ENCODE results near the gene FAM184A. TPM values are rescaled to one million over a fixed set of nuclear protein-coding genes. Genes with fewer than 3 reads are reported as not detected.
"Not testable (repeated sequence)": the region's sequence is repeated elsewhere in the genome, so short reads cannot be mapped to it uniquely, and the experiment has no call there.

FAM184A gene
- total RNA-seq, 1 donor from 2014 or later = 3.7 TPM

DNA sequence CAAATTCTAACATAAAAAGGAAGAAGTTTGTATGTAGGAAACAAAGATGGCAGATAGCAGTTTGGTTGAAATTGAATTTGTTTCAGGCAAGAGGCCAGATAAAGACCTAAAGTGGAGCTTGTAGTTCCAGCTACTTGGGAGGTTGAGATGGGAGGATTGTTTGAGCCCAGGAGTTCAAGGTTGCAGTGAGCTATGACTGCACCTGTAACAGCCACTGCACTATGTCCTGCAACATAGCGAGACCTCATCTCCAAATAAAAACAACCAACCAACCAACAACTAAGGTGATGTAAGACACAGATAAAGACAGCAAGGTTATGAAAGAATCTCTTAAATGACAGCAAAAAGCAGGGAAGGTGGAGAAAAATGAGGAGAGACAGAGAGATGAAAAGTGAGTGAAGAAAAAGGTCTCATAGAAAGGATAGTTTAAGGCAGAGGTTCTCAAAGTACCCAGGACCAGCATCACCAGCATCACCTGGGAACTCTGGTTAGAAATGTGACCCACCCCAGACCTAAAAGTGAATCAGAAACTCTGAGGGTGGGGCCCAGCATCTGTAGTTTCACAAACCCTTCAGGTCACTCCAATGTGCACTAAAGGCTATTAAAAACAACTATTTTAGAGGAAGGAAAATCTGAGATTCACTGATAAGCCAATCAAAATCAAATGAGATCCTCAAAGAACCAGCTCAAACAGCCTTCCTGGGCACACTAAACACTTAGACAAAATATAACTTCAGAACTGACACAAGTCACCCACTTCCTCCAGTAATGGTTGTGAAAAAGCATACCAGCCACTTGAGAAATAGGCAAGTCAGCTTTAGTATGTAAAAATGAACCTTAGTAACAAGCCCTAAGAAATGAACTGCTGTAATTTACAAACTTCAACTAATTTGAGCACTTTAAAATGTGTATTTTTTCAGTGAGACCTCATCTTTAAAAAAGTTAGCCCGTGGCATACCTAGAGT, 57.6 kb downstream of the FAM184A start:
- no peak for DNase-seq

DNA sequence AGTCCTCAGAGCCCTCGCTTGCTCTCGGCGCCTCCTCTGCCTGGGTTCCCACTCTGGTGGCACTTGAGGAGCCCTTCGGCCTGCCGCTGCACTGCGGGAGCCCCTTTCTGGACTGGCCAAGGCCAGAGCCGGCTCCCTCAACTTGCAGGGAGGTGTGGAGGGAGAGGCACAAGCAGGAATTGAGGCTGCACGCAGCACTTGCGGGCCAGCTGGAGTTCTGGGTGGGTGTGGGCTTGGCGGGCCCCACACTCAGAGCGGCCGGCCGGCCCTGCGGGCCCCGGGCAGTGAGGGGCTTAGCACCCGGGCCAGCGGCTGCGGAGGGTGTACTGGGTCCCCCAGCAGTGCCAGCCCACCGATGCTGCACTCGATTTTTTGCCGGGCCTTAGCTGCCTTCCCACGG, 63.3 kb downstream of the FAM184A start:
- not testable (repeated sequence) for DNase-seq

DNA sequence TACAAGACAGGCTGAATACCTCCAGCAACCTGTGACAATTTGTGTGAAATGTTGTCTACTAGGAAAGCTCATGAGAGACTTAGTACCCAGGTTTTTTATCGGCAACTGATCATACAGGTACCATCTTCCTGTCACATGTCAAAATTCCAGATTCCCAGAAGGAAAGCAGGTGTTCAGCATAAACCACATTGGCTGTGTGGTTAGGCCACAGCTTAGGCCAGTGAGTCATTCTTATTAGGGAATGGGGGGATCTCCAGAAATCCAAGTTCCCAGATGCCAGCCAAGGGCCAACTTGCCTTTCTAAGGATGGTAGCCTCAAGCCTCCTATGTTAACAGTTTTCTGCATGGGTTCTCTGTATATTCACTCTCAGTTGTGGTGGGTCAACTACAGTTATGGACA, 65.9 kb downstream of the FAM184A start:
- DNase-seq = no peak

DNA sequence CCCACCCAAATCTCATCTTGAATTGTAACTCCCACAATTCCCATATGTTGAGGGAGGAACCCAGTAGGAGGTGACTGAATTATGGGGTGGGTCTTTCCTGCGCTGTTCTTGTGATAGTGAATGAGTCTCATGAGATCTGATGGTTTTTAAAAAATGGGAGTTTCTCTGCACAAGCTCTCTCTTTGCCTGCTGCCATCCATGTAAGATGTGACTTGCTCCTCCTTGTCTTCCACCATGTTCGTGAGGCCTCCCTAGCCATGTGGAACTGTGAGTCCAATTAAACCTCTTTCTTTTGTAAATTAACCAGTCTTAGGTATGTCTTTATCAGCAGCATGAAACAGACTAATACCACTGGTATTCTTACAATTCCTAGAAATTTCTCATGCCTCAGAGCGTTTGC, 69.2 kb downstream of the FAM184A start:
- not testable (repeated sequence) for DNase-seq

DNA sequence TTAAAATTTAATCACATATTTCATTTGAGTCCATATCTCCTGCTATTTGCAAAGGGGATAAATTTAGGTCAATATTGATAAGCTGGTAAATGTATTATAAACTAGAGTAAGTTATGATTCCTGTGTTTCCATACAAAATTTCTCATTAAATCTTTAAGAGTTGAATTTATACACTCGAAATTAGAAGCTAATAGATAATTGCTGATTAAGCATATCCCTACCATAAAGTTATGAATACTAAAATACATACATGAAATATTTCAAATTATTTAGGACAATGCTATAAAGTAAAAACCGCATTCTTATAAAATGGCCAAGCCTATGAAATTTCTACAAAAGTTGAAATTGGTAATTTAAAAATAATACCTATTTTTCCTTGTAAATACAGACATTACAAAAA, 71.5 kb downstream of the FAM184A start:
- no peak for DNase-seq

DNA sequence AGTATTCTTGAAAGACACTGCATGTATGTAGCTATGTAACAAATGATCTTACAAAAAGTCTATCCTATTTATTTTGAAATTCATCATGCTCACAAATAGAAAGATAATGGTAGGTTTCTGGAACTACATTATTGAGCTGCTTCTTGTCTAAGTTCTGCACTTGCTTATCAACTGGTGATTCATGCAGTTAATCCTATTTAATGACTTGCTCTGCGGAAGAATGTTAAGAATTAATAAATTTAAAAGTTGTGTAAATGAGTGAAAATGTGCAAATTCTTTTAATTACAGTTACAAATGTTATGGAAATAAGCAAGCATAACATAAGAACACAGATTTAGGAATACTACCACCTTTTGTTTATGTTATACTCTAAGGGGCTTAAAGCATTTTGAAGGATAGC, 76.4 kb downstream of the FAM184A start:
- no peak for DNase-seq

DNA sequence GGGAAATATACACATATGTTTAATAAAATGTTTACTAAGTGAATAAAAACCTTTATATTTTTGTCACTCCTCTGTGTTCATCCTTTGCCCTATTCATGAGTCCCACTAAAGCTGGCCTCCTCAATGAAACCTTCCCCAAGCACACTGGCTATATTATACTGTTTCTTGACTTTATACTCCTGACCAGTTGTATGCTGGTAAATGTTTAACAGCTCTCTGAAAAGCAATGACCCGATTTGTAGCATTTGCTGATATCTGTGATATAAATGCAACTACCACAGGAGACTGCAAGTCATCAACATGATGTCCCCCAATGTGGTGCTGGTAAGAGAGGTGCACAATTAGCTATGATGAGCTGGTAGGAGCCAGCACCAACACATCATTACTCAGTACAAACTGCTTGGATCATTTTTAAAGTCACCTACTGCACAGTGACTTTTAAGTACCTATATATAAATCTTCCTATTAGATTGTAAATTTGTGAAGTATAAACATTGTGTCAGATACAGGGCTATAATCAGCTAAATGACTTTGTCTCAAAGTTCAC, 78.9 kb downstream of the FAM184A start:
- DNase-seq = no peak

DNA sequence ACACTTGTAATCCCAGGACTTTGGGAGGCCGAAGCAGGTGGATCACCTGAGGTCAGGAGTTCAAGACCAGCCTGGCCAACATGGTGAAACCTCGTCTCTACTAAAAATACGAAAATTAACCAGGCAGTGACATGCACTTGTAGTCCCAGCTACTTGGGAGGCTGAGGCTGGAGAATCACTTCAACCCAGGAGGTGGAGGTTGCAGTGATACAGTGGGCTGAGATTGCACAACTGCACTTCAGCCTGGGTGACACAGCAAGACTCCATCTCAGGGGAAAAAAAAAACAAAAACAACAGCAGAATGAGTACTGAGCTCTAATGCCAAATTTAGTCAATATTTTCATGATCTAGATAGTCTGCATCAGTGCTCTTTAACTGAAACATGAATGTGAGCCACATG, 81.0 kb downstream of the FAM184A start:
- not testable (repeated sequence) for DNase-seq

DNA sequence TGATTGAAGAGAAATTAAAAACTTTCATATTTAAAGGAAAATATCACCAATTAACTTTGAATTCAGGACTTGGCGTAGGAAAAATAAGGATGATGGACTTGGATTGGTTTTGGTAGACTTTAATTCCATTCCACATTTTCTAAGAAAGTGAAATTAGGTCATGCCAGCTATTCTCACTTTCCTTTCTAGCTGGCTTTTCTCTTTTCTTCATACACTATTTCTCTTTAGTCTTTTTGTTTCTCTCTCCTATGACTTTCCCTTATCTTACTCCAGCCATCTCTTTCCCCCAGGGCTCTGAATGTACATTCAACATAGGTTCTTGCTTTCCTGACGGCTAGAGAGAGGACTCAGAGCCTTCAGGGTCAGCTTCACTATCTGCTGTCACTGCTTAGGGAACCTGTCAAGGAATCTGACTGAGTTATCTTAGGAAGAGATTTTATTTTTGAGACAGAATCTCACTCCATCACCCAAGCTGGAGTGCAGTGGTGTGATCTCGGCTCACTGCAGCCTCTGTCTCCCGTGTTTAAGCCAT, 82.1 kb downstream of the FAM184A start:
- DNase-seq = no peak

DNA sequence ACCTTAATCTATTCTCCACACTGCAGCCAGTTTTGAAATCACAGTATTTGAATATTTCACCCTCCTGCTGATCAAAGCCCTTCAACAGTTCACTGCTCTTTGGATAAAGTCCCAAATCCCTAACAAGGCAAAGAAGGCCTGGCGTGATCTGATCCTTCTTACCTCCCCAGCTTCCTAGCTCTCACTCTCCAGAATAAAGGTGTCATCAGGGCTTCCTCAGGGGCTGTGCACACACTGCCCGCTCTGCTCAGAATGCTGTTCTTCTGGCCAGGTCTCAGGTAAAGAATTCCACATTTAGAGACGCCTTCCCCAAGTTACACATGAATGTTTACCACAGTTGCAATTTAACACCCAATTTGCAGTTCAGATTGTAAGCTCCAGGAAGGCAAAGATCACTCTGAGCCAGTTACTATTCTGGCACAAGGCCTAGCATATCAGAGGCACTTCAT, 84.6 kb downstream of the FAM184A start:
- DNase-seq = no peak

DNA sequence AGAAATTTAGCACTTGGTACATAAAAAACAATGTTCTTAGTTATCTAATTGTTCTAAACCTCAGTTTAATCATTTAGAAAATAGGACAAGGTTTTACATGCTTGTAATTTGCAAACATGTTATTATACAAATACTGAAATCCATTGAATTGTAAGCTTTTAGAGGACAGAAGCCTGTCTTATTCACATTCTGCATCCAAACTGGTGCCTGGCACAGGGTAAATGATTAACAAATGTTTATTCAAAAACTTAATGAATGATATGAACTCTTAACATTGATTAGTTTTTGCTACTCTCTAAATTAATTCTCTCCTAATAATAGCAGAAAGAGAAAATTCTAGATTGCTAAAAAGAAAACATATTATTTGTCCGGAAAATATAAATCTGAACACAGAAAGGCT, 85.1 kb downstream of the FAM184A start:
- DNase-seq = no peak

DNA sequence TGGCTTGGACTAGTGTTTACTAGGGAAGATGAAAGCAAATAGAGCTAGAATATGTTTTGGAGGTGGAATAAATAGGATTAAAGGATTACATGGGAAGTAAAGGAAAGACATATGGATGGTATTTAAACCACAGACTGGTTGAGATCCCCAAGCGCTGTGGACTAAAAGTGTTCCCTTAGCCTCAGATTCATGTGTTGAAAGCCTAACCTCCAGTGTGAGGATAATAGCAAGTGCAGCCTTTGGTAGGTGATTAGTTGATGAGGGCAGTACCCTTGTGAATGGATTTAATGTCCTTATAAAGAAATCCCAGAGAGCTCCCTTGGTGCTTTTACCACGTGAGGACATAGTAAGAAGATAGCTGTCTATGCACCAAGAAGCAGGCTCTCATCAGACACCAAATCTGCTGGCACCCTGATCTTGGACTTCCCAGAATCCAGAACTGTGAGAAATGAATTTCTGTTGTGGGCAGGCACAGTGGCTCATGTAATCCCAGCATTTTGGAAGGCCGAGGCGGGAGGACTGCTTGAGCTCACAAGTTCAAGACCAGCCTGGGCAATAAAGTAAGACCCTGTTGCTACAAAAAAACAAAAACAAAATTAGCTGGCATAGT, 86.2 kb downstream of the FAM184A start:
- DNase-seq = no peak

DNA sequence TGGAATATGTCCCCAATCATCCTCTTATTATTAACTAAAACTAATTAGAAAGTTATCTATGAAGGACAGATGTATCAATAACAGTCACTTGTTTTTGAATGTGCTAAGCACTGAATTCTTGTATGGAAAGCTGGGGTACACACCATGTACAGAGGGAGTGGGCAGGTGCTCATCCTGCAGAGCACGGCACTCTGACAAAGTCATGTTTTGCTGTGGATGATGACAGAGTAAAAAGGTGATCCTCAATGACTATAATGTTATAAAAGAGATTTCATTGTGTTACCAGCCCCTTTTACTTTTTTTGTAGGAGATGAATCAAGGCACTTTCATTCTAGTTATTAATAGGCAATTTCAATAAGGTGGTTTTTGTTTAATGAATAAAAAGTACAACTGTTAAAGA, 92.2 kb downstream of the FAM184A start:
- DNase-seq = no peak

DNA sequence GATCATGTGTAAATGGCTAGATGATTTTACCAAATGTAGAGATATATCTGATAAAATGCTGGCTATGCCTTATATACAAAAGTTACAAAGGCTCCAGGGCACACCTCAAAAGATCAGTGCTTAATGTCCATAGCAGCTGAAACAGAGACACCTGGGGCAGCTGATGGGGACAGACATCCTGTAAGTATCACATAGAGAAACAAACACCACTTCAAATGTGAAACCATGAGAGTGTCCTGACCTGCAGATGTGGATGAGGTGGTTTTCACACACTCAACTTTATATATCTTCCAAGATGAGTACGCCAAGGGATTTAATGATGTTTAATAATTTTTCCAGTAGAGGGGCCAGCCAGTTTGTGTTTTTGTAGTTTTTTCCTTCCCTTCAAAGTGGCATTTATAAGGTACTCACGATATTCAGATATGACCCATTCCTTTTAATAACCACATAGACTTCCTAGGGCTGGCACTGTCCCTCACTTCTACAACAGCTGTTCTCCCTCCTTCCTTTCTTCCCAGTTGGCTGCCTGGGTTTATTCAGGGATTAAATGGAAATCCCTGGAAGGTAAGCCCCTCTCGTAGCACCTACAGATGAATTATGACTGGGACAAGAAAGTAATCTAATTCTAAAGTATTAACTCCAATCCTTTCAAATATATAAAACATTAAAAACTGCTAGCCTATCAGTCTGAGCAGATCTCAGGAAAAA, 93.2 kb downstream of the FAM184A start:
- DNase-seq = no peak

DNA sequence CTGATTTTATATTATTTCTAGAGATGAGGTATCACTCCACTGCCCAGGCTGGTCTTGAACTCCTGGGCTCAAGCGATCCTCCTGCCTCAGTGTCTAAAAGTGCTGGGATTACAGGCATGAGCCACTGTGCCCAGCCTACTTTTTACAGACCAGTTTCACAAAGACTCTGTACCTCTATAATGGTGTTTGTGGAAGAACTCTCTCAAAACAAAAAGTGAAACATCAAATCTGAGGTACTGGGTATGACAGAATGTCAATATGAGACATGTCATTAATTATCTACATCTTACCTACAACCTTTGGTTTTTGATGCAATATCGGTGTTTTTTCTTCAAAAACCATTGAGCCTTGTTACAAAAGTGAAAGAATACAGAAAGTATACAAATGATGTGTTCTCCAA, 94.1 kb downstream of the FAM184A start:
- DNase-seq = no peak

DNA sequence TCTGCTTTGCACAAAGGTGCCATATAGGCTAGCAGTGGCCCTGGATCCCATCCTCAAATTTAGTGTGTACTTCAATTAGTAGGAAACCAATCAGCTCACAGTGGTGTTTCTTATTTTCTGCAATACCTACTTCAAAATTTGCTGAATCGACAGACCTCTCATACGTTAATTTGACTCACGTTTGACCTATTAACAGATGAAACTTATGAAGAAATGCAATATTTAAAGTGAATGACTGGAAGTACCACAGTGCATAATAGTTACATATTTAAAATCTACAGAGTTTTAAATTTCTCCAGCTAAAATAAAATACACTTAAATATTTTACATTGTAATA, 95.9 kb downstream of the FAM184A start:
- no peak for DNase-seq

DNA sequence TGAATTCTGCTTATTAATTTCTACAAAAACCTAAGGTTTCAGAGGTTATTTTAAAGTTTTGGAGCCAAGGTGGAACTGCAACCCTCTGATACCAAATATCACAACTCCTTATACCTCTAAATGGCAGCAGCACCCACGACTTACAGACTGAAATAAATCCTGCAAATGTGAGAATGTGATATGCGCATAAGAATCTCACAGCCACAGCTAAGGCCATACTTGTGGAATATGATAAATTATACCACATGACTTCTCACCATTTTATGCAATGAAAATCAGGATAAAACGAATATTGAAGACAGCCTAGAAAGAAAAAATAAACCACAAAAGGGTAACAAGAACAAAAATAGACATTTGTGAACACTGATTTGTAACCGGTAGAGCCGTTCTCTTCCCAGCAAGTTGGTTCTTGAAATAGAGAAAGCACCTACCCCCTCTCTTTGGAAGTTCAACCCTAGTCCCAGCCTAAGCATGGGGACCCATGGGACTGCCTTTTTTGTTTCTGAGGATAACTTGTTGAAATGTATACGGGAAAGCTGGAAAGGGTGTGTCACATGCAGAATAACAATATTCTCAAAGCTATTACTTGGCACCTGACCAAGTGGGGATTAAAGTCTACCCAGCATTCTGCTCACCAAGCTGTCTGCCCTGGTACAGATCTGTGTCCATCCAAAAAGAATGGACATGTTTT, 96.4 kb downstream of the FAM184A start:
- DNase-seq = no peak

DNA sequence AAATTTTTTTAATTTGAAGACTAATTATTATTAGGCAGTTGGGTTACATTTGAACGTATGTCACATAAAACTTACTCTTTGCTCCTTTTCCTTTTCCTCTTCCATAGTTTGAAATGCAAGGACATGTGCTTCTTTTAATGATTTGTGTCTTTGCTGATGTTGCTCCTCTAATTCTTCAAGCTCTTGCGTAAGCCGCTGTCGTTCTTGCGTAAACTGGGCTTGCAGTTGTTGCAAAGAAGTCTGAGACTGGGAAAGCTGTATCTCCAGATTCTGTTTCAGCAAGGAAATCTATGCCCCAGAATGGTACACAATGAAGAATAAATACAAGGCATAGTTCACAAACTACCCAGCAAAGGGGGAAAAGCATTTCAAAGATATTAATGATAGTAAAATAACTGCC, 98.4 kb downstream of the FAM184A start:
- DNase-seq = no peak

DNA sequence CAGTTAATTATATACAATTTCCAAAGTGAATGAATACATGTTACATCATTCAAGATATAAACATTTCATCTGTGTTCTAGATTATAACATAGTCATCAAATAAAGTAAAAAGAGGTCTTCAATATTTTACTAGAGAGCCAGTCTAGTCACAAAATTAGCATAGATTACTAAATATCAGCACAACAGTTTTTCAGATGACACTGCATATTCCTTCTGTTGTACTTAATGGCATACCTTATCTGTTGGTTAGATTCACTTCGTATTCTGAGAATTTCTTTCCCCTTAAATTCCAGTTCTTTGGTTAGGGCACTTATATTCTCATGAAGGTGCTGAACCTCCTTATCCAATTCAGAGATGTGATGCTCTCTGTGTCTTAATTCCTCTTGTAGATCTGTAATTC, 103.7 kb downstream of the FAM184A start:
- no peak for DNase-seq

DNA sequence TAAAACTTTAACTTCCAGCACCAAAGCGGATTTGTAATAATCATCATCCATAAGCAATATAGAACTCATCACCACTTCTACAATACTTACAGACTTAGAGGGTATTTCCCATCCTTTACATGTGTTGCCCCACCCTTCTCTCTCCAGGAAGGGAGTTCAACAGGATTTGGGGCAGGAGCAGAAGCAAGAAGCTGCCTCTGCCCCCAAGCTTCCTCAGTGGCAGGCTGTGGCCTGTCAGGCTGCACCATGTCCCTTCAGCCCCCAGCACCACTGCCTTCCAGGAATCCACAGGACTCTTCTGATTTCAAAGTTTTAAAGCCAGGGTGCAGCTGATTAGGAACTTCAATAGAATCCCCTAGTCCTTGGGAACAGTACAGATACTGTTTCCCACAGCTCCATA, 106.8 kb downstream of the FAM184A start:
- no peak for DNase-seq

DNA sequence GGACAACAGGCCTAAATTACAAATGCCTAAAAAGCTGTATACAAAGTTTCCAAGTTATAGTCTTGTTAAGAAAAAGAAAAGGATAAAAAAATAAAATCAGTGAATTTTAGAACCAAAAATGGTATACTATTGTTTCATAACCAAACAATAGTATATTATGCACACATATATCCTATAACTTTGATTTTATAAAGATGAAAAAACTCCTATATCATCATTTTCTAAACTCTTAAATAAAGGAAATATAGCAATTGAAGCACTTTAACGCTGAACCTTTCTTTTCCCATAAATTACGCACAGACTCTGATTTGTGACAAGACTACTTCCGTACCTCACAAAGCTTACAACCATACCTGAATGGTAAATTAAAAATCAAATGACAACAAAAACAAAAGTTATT, 107.6 kb downstream of the FAM184A start:
- DNase-seq = no peak

DNA sequence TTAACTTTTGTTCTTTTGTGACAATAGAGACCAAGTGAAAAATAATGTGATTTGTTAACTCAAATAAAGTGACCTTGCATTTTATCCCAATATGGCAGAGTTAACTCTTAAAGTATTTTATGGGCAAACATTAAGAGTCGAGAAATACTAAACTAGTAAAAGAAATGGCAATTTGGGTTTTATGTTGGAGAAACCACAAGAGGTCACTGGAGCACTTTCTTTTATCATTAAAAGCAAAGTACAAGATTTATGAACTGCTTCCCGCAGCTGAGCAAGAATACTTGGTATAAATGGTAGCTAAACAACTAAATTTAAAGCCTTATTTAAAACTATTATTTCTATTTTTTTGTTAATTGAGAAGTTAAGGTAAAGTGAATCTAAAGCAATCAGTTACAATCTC, 110.0 kb downstream of the FAM184A start:
- DNase-seq = peak; percentile 7

Measured in skin of body (tissue), 2 donors.